ENCODE results near the gene CACNA2D1.

CACNA2D1 gene

DNA sequence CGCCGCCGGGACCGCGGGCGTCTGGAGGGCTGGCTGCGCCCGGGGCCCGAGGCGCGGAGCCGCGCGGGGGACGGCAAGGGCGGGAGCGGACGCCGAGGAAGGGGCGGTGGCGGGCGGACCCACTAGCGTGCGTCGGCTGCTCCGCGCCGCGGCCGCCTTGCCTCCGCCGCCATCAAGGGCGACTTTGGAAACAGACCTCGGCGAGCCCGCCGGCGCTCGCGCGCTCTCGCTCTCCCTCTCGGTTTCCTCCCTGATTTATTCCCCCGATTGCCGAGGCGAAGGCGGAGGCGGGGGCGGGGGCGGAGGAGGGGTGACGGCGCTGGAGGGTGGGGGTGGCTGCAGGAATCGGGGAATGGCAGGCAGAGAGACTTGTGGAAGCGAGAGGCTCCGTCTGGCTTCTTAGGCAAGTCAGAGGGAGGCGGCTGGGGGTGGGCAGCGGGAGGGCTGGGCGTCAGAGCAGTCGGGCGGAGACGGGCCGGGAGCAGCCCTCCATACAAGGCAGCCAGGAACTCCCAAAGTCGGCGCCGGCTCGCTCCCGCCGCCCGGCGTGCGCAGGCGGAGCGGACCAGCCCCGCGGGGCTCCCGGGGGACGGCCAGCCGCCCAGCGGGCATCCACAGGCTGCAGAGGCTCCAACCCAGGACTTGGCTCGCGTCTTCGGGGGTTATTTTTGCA lies at the start of gene CACNA2D1:
TSS of gene CACNA2D1 (minus strand) at position 231 of the 673 bp plus-strand sequence.
- TF ChIP-seq ZFP3 (CRISPR knock-in tag; IDR thresholded peaks at IDR 0.05) (no peak), TCF4 (CRISPR knock-in tag; IDR thresholded peaks at IDR 0.05; ENCODE audit: borderline replicate concordance) (no peak), RARB (CRISPR knock-in tag; IDR thresholded peaks at IDR 0.05) (no peak), ZNF565 (CRISPR knock-in tag; conservative IDR thresholded peaks at IDR 0.05; ENCODE audit: low read depth) (no peak), ESRRG (CRISPR knock-in tag; IDR thresholded peaks at IDR 0.05) (no peak), ZNF70 (CRISPR knock-in tag; IDR thresholded peaks at IDR 0.05) (no peak), ISL1 (CRISPR knock-in tag; IDR thresholded peaks at IDR 0.05) (no peak), PPARA (CRISPR knock-in tag; IDR thresholded peaks at IDR 0.05; ENCODE audit: borderline replicate concordance) (no peak), OSR1 (CRISPR knock-in tag; IDR thresholded peaks at IDR 0.05) (no peak), ZFP30 (CRISPR knock-in tag; IDR thresholded peaks at IDR 0.05) (no peak), CSDC2 (CRISPR knock-in tag; IDR thresholded peaks at IDR 0.05) (no peak), ZC3H10 (CRISPR knock-in tag; IDR thresholded peaks at IDR 0.05) (no peak), GLIS3 (CRISPR knock-in tag; IDR thresholded peaks at IDR 0.05) (no peak), BACH2 (CRISPR knock-in tag; IDR thresholded peaks at IDR 0.05; ENCODE audit: borderline replicate concordance) (no peak), ARNTL (CRISPR knock-in tag; IDR thresholded peaks at IDR 0.05; ENCODE audit: borderline replicate concordance, low read depth) (no peak)
- TF ChIP-seq, protein P1, sequence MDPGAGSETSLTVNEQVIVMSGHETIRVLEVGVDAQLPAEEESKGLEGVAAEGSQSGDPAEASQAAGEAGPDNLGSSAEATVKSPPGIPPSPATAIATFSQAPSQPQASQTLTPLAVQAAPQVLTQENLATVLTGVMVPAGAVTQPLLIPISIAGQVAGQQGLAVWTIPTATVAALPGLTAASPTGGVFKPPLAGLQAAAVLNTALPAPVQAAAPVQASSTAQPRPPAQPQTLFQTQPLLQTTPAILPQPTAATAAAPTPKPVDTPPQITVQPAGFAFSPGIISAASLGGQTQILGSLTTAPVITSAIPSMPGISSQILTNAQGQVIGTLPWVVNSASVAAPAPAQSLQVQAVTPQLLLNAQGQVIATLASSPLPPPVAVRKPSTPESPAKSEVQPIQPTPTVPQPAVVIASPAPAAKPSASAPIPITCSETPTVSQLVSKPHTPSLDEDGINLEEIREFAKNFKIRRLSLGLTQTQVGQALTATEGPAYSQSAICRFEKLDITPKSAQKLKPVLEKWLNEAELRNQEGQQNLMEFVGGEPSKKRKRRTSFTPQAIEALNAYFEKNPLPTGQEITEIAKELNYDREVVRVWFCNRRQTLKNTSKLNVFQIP (CRISPR knock-in tag; IDR thresholded peaks at IDR 0.05; ENCODE audit: borderline replicate concordance, low read depth), result no peak
- TF ChIP-seq, protein P2, sequence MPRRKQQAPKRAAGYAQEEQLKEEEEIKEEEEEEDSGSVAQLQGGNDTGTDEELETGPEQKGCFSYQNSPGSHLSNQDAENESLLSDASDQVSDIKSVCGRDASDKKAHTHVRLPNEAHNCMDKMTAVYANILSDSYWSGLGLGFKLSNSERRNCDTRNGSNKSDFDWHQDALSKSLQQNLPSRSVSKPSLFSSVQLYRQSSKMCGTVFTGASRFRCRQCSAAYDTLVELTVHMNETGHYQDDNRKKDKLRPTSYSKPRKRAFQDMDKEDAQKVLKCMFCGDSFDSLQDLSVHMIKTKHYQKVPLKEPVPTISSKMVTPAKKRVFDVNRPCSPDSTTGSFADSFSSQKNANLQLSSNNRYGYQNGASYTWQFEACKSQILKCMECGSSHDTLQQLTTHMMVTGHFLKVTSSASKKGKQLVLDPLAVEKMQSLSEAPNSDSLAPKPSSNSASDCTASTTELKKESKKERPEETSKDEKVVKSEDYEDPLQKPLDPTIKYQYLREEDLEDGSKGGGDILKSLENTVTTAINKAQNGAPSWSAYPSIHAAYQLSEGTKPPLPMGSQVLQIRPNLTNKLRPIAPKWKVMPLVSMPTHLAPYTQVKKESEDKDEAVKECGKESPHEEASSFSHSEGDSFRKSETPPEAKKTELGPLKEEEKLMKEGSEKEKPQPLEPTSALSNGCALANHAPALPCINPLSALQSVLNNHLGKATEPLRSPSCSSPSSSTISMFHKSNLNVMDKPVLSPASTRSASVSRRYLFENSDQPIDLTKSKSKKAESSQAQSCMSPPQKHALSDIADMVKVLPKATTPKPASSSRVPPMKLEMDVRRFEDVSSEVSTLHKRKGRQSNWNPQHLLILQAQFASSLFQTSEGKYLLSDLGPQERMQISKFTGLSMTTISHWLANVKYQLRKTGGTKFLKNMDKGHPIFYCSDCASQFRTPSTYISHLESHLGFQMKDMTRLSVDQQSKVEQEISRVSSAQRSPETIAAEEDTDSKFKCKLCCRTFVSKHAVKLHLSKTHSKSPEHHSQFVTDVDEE (CRISPR knock-in tag; IDR thresholded peaks at IDR 0.05), result no peak
- TF ChIP-seq, protein P3, sequence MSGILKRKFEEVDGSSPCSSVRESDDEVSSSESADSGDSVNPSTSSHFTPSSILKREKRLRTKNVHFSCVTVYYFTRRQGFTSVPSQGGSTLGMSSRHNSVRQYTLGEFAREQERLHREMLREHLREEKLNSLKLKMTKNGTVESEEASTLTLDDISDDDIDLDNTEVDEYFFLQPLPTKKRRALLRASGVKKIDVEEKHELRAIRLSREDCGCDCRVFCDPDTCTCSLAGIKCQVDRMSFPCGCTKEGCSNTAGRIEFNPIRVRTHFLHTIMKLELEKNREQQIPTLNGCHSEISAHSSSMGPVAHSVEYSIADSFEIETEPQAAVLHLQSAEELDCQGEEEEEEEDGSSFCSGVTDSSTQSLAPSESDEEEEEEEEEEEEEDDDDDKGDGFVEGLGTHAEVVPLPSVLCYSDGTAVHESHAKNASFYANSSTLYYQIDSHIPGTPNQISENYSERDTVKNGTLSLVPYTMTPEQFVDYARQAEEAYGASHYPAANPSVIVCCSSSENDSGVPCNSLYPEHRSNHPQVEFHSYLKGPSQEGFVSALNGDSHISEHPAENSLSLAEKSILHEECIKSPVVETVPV (CRISPR knock-in tag; IDR thresholded peaks at IDR 0.05), result no peak
- TF ChIP-seq, protein P4, sequence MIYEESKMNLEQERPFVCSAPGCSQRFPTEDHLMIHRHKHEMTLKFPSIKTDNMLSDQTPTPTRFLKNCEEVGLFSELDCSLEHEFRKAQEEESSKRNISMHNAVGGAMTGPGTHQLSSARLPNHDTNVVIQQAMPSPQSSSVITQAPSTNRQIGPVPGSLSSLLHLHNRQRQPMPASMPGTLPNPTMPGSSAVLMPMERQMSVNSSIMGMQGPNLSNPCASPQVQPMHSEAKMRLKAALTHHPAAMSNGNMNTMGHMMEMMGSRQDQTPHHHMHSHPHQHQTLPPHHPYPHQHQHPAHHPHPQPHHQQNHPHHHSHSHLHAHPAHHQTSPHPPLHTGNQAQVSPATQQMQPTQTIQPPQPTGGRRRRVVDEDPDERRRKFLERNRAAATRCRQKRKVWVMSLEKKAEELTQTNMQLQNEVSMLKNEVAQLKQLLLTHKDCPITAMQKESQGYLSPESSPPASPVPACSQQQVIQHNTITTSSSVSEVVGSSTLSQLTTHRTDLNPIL (CRISPR knock-in tag; IDR thresholded peaks at IDR 0.05; ENCODE audit: low read depth), result no peak
- ATAC-seq, result peak; percentile 90

DNA sequence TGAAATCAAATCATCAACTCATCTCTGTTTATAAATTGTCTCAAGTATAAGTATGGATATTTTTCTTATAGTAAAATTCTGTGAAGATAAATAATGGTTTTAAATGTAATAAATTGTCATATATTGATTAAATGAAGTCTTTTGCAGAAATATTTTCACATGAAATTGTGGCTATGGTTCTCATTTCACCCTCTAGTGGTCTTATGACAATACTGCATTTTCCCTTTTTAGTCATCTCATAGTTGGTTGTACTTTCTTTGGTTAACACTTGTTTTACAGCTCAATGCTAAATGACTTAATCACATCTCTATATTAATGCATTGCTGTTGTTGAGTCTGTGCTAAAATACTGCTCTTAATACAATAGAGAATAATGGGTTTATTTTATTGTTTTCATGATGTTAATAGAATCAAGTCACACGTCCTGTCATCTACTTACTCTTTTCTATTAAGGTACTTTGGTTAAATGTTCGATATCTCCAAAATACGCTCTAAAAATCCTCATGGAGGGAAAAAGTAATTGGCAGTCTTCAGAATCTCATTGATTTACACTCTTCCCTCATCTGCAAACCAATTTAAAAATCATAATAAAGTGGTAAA lies 38.0 kb upstream of the CACNA2D1 start:
- ATAC-seq, result peak; percentile 53; the same call in 2 of the 3 replicates
- TF ChIP-seq ARNTL (CRISPR knock-in tag; IDR thresholded peaks at IDR 0.05; ENCODE audit: borderline replicate concordance, low read depth), result no peak
- TF ChIP-seq, protein P5, sequence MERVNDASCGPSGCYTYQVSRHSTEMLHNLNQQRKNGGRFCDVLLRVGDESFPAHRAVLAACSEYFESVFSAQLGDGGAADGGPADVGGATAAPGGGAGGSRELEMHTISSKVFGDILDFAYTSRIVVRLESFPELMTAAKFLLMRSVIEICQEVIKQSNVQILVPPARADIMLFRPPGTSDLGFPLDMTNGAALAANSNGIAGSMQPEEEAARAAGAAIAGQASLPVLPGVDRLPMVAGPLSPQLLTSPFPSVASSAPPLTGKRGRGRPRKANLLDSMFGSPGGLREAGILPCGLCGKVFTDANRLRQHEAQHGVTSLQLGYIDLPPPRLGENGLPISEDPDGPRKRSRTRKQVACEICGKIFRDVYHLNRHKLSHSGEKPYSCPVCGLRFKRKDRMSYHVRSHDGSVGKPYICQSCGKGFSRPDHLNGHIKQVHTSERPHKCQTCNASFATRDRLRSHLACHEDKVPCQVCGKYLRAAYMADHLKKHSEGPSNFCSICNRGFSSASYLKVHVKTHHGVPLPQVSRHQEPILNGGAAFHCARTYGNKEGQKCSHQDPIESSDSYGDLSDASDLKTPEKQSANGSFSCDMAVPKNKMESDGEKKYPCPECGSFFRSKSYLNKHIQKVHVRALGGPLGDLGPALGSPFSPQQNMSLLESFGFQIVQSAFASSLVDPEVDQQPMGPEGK (CRISPR knock-in tag; IDR thresholded peaks at IDR 0.05; ENCODE audit: borderline replicate concordance), result no peak
- TF ChIP-seq BACH2 (CRISPR knock-in tag; IDR thresholded peaks at IDR 0.05; ENCODE audit: borderline replicate concordance), result no peak
- TF ChIP-seq ISL1 (CRISPR knock-in tag; IDR thresholded peaks at IDR 0.05), result no peak
- no peak for TF ChIP-seq ZFP30 (CRISPR knock-in tag; IDR thresholded peaks at IDR 0.05)
- TF ChIP-seq GLIS3 (CRISPR knock-in tag; IDR thresholded peaks at IDR 0.05), result no peak
- TF ChIP-seq, protein P2 (CRISPR knock-in tag; IDR thresholded peaks at IDR 0.05), result no peak
- TF ChIP-seq TOX (CRISPR knock-in tag; IDR thresholded peaks at IDR 0.05; ENCODE audit: borderline replicate concordance), result no peak
- TF ChIP-seq OSR1 (CRISPR knock-in tag; IDR thresholded peaks at IDR 0.05), result no peak
- no peak for TF ChIP-seq ZNF565 (CRISPR knock-in tag; conservative IDR thresholded peaks at IDR 0.05; ENCODE audit: low read depth)
- TF ChIP-seq, protein P1 (CRISPR knock-in tag; IDR thresholded peaks at IDR 0.05; ENCODE audit: borderline replicate concordance, low read depth), result no peak
- TF ChIP-seq ZC3H10 (CRISPR knock-in tag; IDR thresholded peaks at IDR 0.05), result no peak
- TF ChIP-seq ZNF8 (CRISPR knock-in tag; IDR thresholded peaks at IDR 0.05), result no peak
- TF ChIP-seq, protein P3 (CRISPR knock-in tag; IDR thresholded peaks at IDR 0.05), result no peak

Data from SK-N-SH treated with all-trans-retinoic acid at 6 μM for 48 hours (cell line).